Measurements from ENCODE around the gene HES2.

The HES2 gene

GRCh38 chr1:6389971-6390370 lies 29.7 kb downstream of the HES2 start:
- TF ChIP-seq GATA3 (IDR thresholded peaks at IDR 0.05; ENCODE audit: low read depth, low read length): no peak
- no peak for TF ChIP-seq GATA2 (IDR thresholded peaks at IDR 0.05; ENCODE audit: low read depth, low read length)

DNA sequence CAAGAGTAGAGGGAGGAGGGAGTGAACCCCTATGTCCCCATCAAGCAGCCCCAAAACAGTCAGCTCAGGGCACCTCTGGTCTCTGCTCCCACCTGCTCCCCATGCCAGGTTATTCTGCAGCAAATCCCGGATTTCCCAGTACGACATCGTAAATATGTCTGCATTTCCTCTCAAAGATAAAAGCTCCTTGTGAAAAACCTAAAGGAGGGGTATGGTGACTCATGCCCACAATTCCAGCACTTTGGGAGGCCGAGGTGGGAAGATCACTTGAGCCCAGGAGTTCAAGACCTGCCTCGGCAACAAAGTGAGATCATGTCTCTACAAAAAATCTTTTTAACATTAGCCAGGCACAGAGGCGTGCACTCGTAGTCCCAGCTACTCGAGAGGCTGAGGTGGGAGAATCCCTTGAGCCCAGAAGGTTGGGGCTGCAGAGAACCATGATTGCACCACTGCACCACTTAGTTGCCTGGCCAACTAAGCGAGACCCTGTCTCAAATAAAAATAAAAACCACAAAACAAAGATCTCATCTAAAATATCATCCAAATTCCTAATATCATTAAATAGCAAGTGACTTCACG lies 33.3 kb downstream of the HES2 start:
- no peak for TF ChIP-seq GATA2 (IDR thresholded peaks at IDR 0.05; ENCODE audit: low read depth, low read length)
- TF ChIP-seq GATA3 (IDR thresholded peaks at IDR 0.05; ENCODE audit: low read depth, low read length): no peak

- TF ChIP-seq GATA2 (IDR thresholded peaks at IDR 0.05; ENCODE audit: low read depth, low read length) (peak; percentile 75), GATA3 (IDR thresholded peaks at IDR 0.05; ENCODE audit: low read depth, low read length) (no peak)
Observed at GRCh38 chr1:6385488-6386191, 34.1 kb downstream of the HES2 start.

DNA sequence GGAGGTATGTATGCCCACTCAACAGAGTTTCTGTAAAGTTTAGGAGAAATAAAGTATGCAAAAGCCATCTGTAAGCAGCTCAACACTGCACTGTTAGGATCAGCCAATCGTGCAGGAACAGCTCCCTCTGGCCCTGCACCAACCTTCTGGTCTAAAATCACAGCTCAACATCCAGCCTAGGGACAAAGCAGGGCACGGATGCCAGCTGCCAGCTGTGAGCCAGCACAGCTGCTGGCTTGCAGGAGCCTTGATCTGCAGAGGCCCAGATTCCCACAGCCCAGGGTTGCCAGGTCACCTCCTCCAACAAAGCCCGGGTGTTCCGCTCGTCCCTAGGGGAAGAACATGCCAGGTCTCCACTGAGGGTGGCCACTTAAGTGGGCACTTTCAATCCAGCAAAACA lies 34.8 kb downstream of the HES2 start:
- TF ChIP-seq GATA3 (IDR thresholded peaks at IDR 0.05; ENCODE audit: low read depth, low read length) (no peak), GATA2 (IDR thresholded peaks at IDR 0.05; ENCODE audit: low read depth, low read length) (no peak)

GRCh38 chr1:6384135-6384534 lies 35.6 kb downstream of the HES2 start:
- TF ChIP-seq GATA3 (IDR thresholded peaks at IDR 0.05; ENCODE audit: low read depth, low read length): no peak
- TF ChIP-seq GATA2 (IDR thresholded peaks at IDR 0.05; ENCODE audit: low read depth, low read length): no peak

GRCh38 chr1:6380037-6380436 lies 39.7 kb downstream of the HES2 start:
- no peak for TF ChIP-seq GATA3 (IDR thresholded peaks at IDR 0.05; ENCODE audit: low read depth, low read length)
- no peak for TF ChIP-seq GATA2 (IDR thresholded peaks at IDR 0.05; ENCODE audit: low read depth, low read length)

- no peak for TF ChIP-seq GATA2 (IDR thresholded peaks at IDR 0.05; ENCODE audit: low read depth, low read length)
- TF ChIP-seq GATA3 (IDR thresholded peaks at IDR 0.05; ENCODE audit: low read depth, low read length): no peak
Observed at GRCh38 chr1:6378096-6378746, 41.5 kb downstream of the HES2 start.

- no peak for TF ChIP-seq GATA2 (IDR thresholded peaks at IDR 0.05; ENCODE audit: low read depth, low read length)
- no peak for TF ChIP-seq GATA3 (IDR thresholded peaks at IDR 0.05; ENCODE audit: low read depth, low read length)
Observed at GRCh38 chr1:6373961-6374720, 45.6 kb downstream of the HES2 start.

GRCh38 chr1:6370006-6370405 lies 49.7 kb downstream of the HES2 start:
- TF ChIP-seq GATA3 (IDR thresholded peaks at IDR 0.05; ENCODE audit: low read depth, low read length): no peak
- no peak for TF ChIP-seq GATA2 (IDR thresholded peaks at IDR 0.05; ENCODE audit: low read depth, low read length)

DNA sequence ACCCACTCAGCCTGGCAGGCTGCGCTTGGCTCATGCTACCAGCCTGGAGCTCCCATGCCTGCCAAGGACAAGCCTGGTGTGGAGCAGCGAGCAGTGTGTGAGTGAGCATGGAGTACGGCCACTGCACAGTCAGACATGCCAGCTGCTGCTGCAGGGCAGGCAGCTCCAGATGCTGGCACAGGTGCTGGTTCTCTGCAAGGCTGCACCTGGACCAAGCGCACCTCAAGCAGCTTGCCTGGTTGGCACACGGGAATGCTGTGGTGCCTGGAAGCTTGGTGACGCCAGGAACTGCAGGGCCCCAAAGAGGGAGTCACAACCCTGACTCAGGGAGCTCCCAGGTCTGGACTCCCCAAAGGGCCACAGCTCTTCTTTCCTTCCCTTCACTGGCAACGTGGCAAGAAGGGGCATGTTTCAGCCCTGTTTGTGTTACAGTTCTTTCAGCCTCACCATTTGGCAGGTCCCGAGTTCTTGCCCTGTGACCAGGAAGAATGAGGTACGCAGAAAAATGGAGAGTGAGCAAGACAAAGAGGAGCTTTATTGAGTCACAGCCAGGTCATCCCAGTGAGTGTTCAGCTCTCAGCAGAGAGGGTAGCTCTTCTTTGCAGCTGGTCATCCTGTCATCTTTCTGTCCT lies 52.2 kb downstream of the HES2 start:
- TF ChIP-seq GATA2 (IDR thresholded peaks at IDR 0.05; ENCODE audit: low read depth, low read length) (no peak), GATA3 (IDR thresholded peaks at IDR 0.05; ENCODE audit: low read depth, low read length) (no peak)

- TF ChIP-seq GATA2 (IDR thresholded peaks at IDR 0.05; ENCODE audit: low read depth, low read length) (no peak), GATA3 (IDR thresholded peaks at IDR 0.05; ENCODE audit: low read depth, low read length) (no peak)
Observed at GRCh38 chr1:6365047-6365446, 54.7 kb downstream of the HES2 start.
